ENCODE results near the gene TBXAS1.
A peak's percentile ranks its signal among the peaks of the same experiment; 100 is the strongest.

TBXAS1 gene

GRCh38 chr7:139973101-139974050 lies 144.3 kb downstream of the TBXAS1 start:
- 0 out of 2 replicates have a peak, but pooled peaks have one; percentile 23 for TF ChIP-seq ZNF600 (tag by site-specific recombination; IDR thresholded peaks at IDR 0.05)
- TF ChIP-seq ZFP3 (tag by site-specific recombination; IDR thresholded peaks at IDR 0.05; ENCODE audit: low read depth), result no peak
- peak; percentile 40; the same call in 1 of the 2 replicates for TF ChIP-seq ZIC2 (tag by site-specific recombination; IDR thresholded peaks at IDR 0.05)
- ChIA-PET CTCF (interaction anchor here (0.6 to 1.1 kb wide), 3 partner anchors 29 to 331 kb away, joined by 3 to 6 read pairs (median 4); no protein-coding TSS in a partner anchor), POLR2A (interaction anchor here (0.6 kb wide), 3 partner anchors 62 to 642 kb away, joined by 3 read pairs; no protein-coding TSS in a partner anchor)

GRCh38 chr7:139974179-139974811 lies 145.2 kb downstream of the TBXAS1 start:
- H3K4me3 ChIP-seq (ENCODE audit: low read depth, low read length), result no peak overlapping the region
- no peak for TF ChIP-seq ZEB2 (tag by site-specific recombination; IDR thresholded peaks at IDR 0.05)
- no peak for TF ChIP-seq ZNF558 (tag by site-specific recombination; IDR thresholded peaks at IDR 0.05)
- TF ChIP-seq ZNF140 (tag by site-specific recombination; IDR thresholded peaks at IDR 0.05), result no peak
- TF ChIP-seq INSM2 (tag by site-specific recombination; IDR thresholded peaks at IDR 0.05), result no peak
- TF ChIP-seq ZNF76 (tag by site-specific recombination; IDR thresholded peaks at IDR 0.05; ENCODE audit: borderline replicate concordance, low read depth), result no peak
- no peak for TF ChIP-seq ZNF530 (tag by site-specific recombination; IDR thresholded peaks at IDR 0.05; ENCODE audit: low read depth)
- TF ChIP-seq ZNF623 (tag by site-specific recombination; IDR thresholded peaks at IDR 0.05), result no peak
- no peak for TF ChIP-seq ZNF311 (tag by site-specific recombination; IDR thresholded peaks at IDR 0.05; ENCODE audit: borderline replicate concordance)
- TF ChIP-seq ZNF658 (tag by site-specific recombination; IDR thresholded peaks at IDR 0.05), result no peak
- TF ChIP-seq ZNF121 (tag by site-specific recombination; IDR thresholded peaks at IDR 0.05), result no peak
- no peak for TF ChIP-seq ZBTB1 (tag by site-specific recombination; IDR thresholded peaks at IDR 0.05)
- no peak for TF ChIP-seq ZXDB (tag by site-specific recombination; IDR thresholded peaks at IDR 0.05)
- no peak for TF ChIP-seq ZNF398 (tag by site-specific recombination; IDR thresholded peaks at IDR 0.05)
- TF ChIP-seq ZNF544 (tag by site-specific recombination; IDR thresholded peaks at IDR 0.05), result no peak
- TF ChIP-seq ZNF2 (tag by site-specific recombination; IDR thresholded peaks at IDR 0.05), result no peak
- no peak for TF ChIP-seq ZSCAN5A (tag by site-specific recombination; IDR thresholded peaks at IDR 0.05)
- TF ChIP-seq ZNF670 (tag by site-specific recombination; IDR thresholded peaks at IDR 0.05; ENCODE audit: low read depth), result no peak
- TF ChIP-seq KLF17 (tag by site-specific recombination; IDR thresholded peaks at IDR 0.05), result no peak
- H3K36me3 ChIP-seq (ENCODE audit: control insufficient read depth in 2 of 2, insufficient read depth in 1 of 2, low read length in 2 of 2), result no peaks in the 10 kb centered on the region
- H3K4me1 ChIP-seq (ENCODE audit: control insufficient read depth, insufficient read depth, low read length), result no peaks in the 10 kb centered on the region; the same call in 1 of the 2 replicates
- H3K9me3 ChIP-seq (ENCODE audit: control insufficient read depth, insufficient read depth, low read depth, low read length), result no peaks in the 10 kb centered on the region
- ChIA-PET CTCF (interaction anchor here (0.6 to 1.1 kb wide), 2 partner anchors 33 to 331 kb away, joined by 3 to 4 read pairs; no protein-coding TSS in a partner anchor), POLR2A (no interaction called here)
- no peak overlapping the region for H3K27ac ChIP-seq (ENCODE audit: extremely low read depth, low read depth, low read length)

More at GRCh38 chr7:139973101-139974050, 144.3 kb downstream of the TBXAS1 start:
- no peak overlapping the region for H3K27ac ChIP-seq (ENCODE audit: extremely low read depth, low read depth, low read length)
- H3K36me3 ChIP-seq (ENCODE audit: control insufficient read depth in 2 of 2, insufficient read depth in 1 of 2, low read length in 2 of 2), result no peaks in the 10 kb centered on the region
- no peak overlapping the region for H3K4me3 ChIP-seq (ENCODE audit: low read depth, low read length)
- H3K4me1 ChIP-seq (ENCODE audit: control insufficient read depth, insufficient read depth, low read length), result no peaks in the 10 kb centered on the region; the same call in 1 of the 2 replicates
- H3K9me3 ChIP-seq (ENCODE audit: control insufficient read depth, insufficient read depth, low read depth, low read length), result no peaks in the 10 kb centered on the region
